HEK293T (cell line): ENCODE measurements around the gene PFN2.

ENCODE experiments used
- CTCF ChIA-PET: fragments of 350-600 bp; formaldehyde crosslinking; extraction: SDS; loops from one replicate; lab custom pipeline; 2021; ENCODE audit warnings: antibody characterized with exemption, inconsistent platforms; lab: Yijun Ruan, JAX
- POLR2A ChIA-PET: fragments of 350-600 bp; formaldehyde crosslinking; extraction: SDS; loops from one replicate; lab custom pipeline; 2020; ENCODE audit warnings: antibody characterized with exemption, inconsistent platforms; lab: Yijun Ruan, JAX
- DNase-seq: peaks from one replicate; pipeline ENCODE4 v3.0.0; 2012; ENCODE audit warnings: mixed read lengths; ENCODE audit errors: extremely low spot score
- ARNT ChIP-seq: fragments of 450-650 bp; IDR thresholded peaks from 2 replicates; pipeline ENCODE4 v1.6.1; 2017; ENCODE audit warnings: mild to moderate bottlenecking
- BHLHE40 ChIP-seq: fragments of 450-650 bp; IDR thresholded peaks from 2 replicates; pipeline ENCODE4 v1.6.1; 2016; ENCODE audit warnings: mild to moderate bottlenecking, moderate library complexity, borderline replicate concordance
- CTBP1 ChIP-seq: fragments of 450-650 bp; IDR thresholded peaks from 2 replicates; pipeline ENCODE4 v1.6.1; 2016; ENCODE audit warnings: borderline replicate concordance
- ELF4 ChIP-seq: fragments of 450-650 bp; IDR thresholded peaks from 2 replicates; pipeline ENCODE4 v1.6.1; 2017; ENCODE audit warnings: antibody characterized with exemption
- FOXA1 ChIP-seq: fragments of 450-650 bp; IDR thresholded peaks from 2 replicates; pipeline ENCODE4 v1.6.1; 2016; ENCODE audit warnings: mild to moderate bottlenecking
- FOXM1 ChIP-seq: fragments of 450-650 bp; IDR thresholded peaks from 2 replicates; pipeline ENCODE4 v1.6.1; 2017; ENCODE audit warnings: mild to moderate bottlenecking, borderline replicate concordance
- HDGF ChIP-seq: fragments of 450-650 bp; IDR thresholded peaks from 2 replicates; pipeline ENCODE4 v1.6.1; 2017; ENCODE audit warnings: antibody characterized with exemption, borderline replicate concordance
- L3MBTL2 ChIP-seq: fragments of 450-650 bp; conservative IDR thresholded peaks from 2 replicates; pipeline ENCODE4 v1.6.1; 2016; ENCODE audit warnings: mild to moderate bottlenecking
- LEF1 ChIP-seq: fragments of 450-650 bp; IDR thresholded peaks from 2 replicates; pipeline ENCODE4 v1.6.1; 2017; ENCODE audit warnings: mild to moderate bottlenecking, borderline replicate concordance
- NFRKB ChIP-seq: fragments of 450-650 bp; IDR thresholded peaks from 2 replicates; pipeline ENCODE4 v1.6.1; 2016; ENCODE audit warnings: mild to moderate bottlenecking, moderate library complexity
- PKNOX1 ChIP-seq: fragments of 450-650 bp; IDR thresholded peaks from 2 replicates; pipeline ENCODE4 v1.6.1; 2016
- SP1 ChIP-seq: fragments of 450-650 bp; IDR thresholded peaks from 2 replicates; pipeline ENCODE4 v1.6.1; 2017
- SUZ12 ChIP-seq: fragments of 450-650 bp; IDR thresholded peaks from 2 replicates; pipeline ENCODE4 v1.6.1; 2016; ENCODE audit warnings: mild to moderate bottlenecking
- TARDBP ChIP-seq: fragments of 450-650 bp; IDR thresholded peaks from 2 replicates; pipeline ENCODE4 v1.6.1; 2016
- ZNF384 ChIP-seq: fragments of 450-650 bp; IDR thresholded peaks from 2 replicates; pipeline ENCODE4 v1.6.1; 2016

PFN2 gene

GRCh38 chr3:149970716-149971402, at the start of gene PFN2:
TSS of gene PFN2 (minus strand) at chr3:149970895. CDS start at chr3:149970856, 39 bp downstream.
- peak; percentile 66 for DNase-seq
- TF ChIP-seq CTBP1 (no peak), LEF1 (0 out of 2 replicates have a peak, but pooled peaks have one; percentile 65), TARDBP (0 out of 2 replicates have a peak, but pooled peaks have one; percentile 16), BHLHE40 (no peak), SUZ12 (no peak), FOXM1 (peak; percentile 5; the same call in 1 of the 2 replicates), ZNF384 (no peak), L3MBTL2 (0 out of 2 replicates have a peak, but pooled peaks have one; percentile 29), PKNOX1 (no peak), SP1 (no peak), HDGF (no peak)
- POLR2A ChIA-PET = interaction anchor here (0.6 to 3.6 kb wide), 16 partner anchors 16 to 438 kb away, joined by 3 to 27 read pairs (median 4); partner anchors contain the start of gene TSC22D2
- CTCF ChIA-PET = interaction anchor here (1.1 kb wide), 1 partner anchor 213 kb away, joined by 5 read pairs; no protein-coding TSS in a partner anchor

GRCh38 chr3:150015901-150016300, 45.2 kb upstream of the PFN2 start:
- ChIA-PET POLR2A (no interaction called here), CTCF (no interaction called here)
- TF ChIP-seq CTBP1 = no peak
- TF ChIP-seq SUZ12 = no peak
- DNase-seq = no peak

GRCh38 chr3:150014782-150015181, 44.1 kb upstream of the PFN2 start:
- no peak for DNase-seq
- TF ChIP-seq PKNOX1 (no peak), FOXA1 (no peak), LEF1 (no peak), HDGF (no peak), TARDBP (no peak), CTBP1 (no peak), ARNT (no peak), ELF4 (no peak), NFRKB (no peak)
- CTCF ChIA-PET = no interaction called here
- POLR2A ChIA-PET = no interaction called here

GRCh38 chr3:150013801-150014200, 43.1 kb upstream of the PFN2 start:
- TF ChIP-seq SUZ12 (no peak), ELF4 (no peak), TARDBP (no peak), CTBP1 (no peak), HDGF (no peak), BHLHE40 (no peak)
- CTCF ChIA-PET = no interaction called here
- no peak for DNase-seq
- POLR2A ChIA-PET = no interaction called here

GRCh38 chr3:150006794-150007193, 36.1 kb upstream of the PFN2 start:
- CTCF ChIA-PET = no interaction called here
- TF ChIP-seq SUZ12 = no peak
- TF ChIP-seq ZNF384 = no peak
- no peak for TF ChIP-seq LEF1
- no peak for TF ChIP-seq ELF4
- no peak for TF ChIP-seq L3MBTL2
- POLR2A ChIA-PET = no interaction called here
- DNase-seq = no peak

GRCh38 chr3:150005243-150006112, 34.8 kb upstream of the PFN2 start:
- POLR2A ChIA-PET = no interaction called here
- no peak for DNase-seq
- CTCF ChIA-PET = interaction anchor here (0.8 kb wide), 1 partner anchor 215 kb away, joined by 3 read pairs; no protein-coding TSS in a partner anchor
- TF ChIP-seq PKNOX1 = no peak
